ES-I3 (cell line): ENCODE measurements around the gene RNF150.

Experiments
- H3K36me3 ChIP-seq: 2 replicates; pipeline ENCODE4 v1.6.1; 2013; ENCODE audit warnings: mild to moderate bottlenecking, low read length, control low read depth, moderate library complexity; ENCODE audit not compliant: insufficient read depth
- H3K4me1 ChIP-seq: 2 replicates; pipeline ENCODE4 v1.6.1; 2013; ENCODE audit warnings: mild to moderate bottlenecking, control low read depth, low read length; ENCODE audit not compliant: insufficient read depth
- H3K9ac ChIP-seq: 2 replicates; pipeline ENCODE4 v1.6.1; 2013; ENCODE audit warnings: low read depth, mild to moderate bottlenecking, low read length, moderate library complexity
- H3K9me3 ChIP-seq: 2 replicates; pipeline ENCODE4 v1.6.1; 2013; ENCODE audit warnings: mild to moderate bottlenecking, low read length, moderate library complexity; ENCODE audit not compliant: control insufficient read depth, insufficient read depth

RNF150 gene

DNA sequence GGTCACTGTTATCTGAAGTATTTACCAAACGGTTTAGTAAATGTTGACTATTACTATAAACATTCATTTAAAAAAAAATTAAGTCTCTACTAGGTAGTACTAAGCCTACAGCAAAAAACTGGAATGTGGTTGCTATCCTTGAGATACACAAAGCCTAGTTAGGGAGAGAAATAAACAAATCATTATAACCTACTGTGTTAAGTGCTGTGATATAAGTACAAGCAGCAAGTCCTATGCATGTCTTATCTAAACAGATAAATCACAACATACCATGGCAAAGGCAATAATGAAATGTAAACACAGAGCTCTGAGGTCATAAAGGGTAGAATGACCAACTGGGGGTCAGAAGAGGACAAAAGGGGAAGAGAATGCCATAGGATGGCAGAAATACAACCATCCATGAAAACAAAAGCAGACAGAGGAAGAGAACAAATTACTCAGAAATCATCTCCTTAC, 92.2 kb downstream of the RNF150 start:
- Histone ChIP-seq H3K36me3 (no peaks in the 10 kb centered on the region), H3K9me3 (no peaks in the 10 kb centered on the region), H3K9ac (no peak overlapping the region), H3K4me1 (no peaks in the 10 kb centered on the region)

DNA sequence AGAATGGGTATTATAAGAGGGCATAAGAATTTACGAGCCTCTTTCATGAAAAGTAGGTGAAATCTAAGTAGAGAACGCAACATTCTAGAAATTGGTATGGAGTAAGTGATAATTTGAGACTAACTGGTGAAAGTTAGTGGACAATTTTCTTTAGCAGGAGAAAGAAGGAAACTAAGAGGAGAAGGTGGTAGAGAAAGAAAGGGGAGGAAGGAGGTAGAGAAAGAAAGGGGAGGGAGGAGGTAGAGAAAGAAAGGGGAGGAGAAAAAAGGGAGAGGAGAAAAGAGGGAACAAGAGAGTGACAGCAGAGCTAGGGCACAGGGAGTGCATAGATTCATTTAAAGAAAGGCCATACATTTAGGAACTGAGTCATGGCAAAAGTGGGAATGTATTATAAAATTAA, 94.1 kb downstream of the RNF150 start:
- no peak overlapping the region for H3K9ac ChIP-seq
- H3K36me3 ChIP-seq: no peaks in the 10 kb centered on the region
- no peaks in the 10 kb centered on the region for H3K9me3 ChIP-seq
- no peaks in the 10 kb centered on the region for H3K4me1 ChIP-seq

DNA sequence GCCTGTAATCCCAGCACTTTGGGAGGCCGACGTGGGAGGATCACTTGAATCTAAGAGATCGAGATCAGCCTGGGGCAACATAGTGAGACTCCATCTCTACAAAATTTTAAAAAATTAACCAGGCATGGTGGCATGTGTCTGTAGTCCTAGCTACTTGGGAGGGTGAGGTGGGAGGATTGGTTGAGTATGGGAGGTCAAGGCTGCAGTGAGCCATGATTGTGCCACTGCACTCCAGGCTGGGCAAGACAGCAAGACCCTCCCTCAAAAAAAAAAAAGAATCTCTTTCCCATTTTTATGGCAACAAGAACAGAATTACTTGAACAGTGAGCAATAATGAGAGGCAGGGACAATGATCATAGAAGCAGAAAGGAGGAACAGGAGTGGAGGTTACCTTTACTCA, 94.8 kb downstream of the RNF150 start:
- H3K9ac ChIP-seq: no peak overlapping the region
- H3K36me3 ChIP-seq: no peaks in the 10 kb centered on the region
- no peaks in the 10 kb centered on the region for H3K9me3 ChIP-seq
- H3K4me1 ChIP-seq: no peaks in the 10 kb centered on the region

DNA sequence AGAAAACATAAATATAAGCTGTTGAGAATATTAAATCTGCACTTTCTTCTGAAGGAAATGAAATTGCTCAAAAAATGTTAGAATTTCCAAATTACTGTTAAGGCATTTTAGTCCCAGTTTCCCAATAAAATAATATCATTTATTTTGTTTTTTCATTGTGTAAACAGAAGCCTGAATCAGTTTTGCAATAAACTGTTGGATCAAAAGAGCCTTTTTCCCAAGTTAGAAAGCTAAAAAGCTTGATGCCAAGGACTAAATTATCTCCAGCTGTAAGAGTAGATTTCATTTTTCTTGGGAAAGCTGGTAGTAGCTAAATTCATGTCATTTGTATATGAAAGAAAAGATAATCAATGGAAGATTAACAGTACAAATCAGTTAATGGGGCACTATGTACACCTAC, 95.8 kb downstream of the RNF150 start:
- Histone ChIP-seq H3K9me3 (no peaks in the 10 kb centered on the region), H3K36me3 (no peaks in the 10 kb centered on the region), H3K4me1 (no peaks in the 10 kb centered on the region), H3K9ac (no peak overlapping the region)

DNA sequence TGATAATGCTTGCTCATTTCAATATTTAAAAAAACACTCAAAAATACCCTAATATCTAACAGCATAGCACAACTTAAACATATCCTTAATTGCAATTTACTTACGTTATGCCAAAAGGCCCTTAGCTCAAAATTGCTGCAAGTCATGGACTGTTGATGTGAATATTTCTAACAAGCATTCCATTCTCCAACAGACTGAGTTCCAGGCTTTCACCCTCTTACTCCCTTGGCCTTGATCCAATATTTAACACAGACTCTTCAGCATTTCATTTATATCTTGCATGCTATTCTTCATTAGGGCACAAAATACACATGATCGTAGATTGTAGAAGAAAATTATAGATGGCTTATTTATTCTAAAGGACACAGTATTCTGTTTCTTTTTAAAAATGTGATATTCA, 96.5 kb downstream of the RNF150 start:
- Histone ChIP-seq H3K4me1 (no peaks in the 10 kb centered on the region), H3K9me3 (no peaks in the 10 kb centered on the region), H3K9ac (no peak overlapping the region), H3K36me3 (no peaks in the 10 kb centered on the region)

DNA sequence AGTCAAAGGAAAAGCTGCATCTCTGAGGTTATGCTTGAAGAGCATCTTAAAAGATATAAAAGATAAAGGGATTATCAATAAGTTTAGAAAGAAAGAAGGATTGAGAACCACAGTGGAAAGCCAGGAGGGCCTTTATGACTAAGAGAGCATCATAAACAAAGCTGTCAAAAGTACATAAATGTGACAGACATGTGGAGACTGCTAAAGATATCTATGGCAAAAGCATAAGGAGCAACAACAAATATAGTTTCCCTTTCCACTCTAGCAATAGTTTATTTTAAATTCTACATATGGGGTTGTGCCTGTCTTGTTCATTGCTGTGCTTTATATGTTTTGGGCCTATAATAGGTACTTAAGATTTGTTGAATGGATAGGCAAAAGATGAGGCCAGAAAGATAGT, 97.3 kb downstream of the RNF150 start:
- Histone ChIP-seq H3K4me1 (no peaks in the 10 kb centered on the region), H3K9me3 (no peaks in the 10 kb centered on the region), H3K9ac (no peak overlapping the region), H3K36me3 (no peaks in the 10 kb centered on the region)

DNA sequence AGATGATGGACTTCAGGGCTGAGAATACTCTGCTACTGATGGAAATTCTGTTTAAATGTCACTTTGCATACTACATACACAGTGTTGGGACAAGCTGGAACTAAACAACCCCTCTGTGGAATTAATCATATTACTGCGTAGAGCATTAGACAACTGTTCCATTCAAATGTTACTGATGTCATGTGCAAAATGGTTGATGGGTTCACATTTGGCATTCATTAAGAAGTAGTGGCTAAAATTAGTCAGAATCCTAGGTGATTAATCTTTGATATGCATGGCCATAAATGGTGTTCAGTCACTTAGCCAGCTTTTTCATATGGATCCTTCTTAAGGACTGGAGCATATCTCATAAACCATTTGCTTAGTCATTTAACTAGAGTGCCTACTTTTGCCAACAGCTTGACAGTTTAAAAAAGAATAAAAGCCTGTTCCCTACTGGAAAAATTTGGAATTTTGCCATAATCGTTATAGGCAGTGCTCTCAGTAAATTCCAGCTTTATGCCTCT, 105.2 kb downstream of the RNF150 start:
- Histone ChIP-seq H3K9ac (no peak overlapping the region), H3K4me1 (no peaks in the 10 kb centered on the region), H3K36me3 (no peaks in the 10 kb centered on the region), H3K9me3 (no peaks in the 10 kb centered on the region)

DNA sequence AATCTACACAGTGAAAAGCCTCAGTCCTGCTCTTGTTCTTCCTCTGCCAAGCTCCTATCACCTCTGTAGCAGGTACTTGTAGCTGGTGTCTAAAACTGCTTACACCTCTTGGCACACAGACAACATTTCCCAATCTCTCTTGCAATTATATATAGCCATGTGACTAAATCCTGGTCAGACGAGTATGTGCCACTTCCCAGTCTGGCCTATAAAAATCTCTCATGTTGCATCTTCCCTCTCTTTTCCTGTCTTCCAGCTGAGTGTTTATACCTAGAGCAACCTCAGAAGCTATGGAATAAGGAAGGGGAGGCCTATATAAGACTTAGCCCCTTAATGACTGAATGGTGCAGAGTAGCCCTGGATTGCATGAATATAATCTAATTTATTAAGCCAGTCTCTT, 105.8 kb downstream of the RNF150 start:
- H3K9me3 ChIP-seq: no peaks in the 10 kb centered on the region
- no peaks in the 10 kb centered on the region for H3K36me3 ChIP-seq
- no peak overlapping the region for H3K9ac ChIP-seq
- no peaks in the 10 kb centered on the region for H3K4me1 ChIP-seq

DNA sequence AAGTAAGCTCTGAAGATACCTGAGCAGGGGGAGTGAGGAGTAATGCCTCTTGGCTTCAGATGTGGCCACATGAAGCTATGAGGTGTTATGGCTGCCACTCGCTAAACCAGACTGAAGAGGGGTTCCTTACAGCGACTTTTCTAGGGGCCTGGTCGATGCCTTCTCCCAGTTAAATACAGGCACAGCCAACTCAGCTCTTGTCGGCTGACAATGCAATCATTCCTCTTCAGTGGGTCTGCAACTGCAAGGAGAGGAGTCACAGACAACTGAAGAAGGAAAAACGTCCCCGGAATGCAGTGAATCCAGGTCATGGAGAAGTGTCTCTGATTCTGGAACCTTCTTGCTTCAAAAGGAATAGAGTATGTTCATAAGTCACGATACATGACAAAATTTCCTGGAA, 106.4 kb downstream of the RNF150 start:
- Histone ChIP-seq H3K36me3 (no peaks in the 10 kb centered on the region), H3K9ac (no peak overlapping the region), H3K4me1 (no peaks in the 10 kb centered on the region), H3K9me3 (no peaks in the 10 kb centered on the region)

DNA sequence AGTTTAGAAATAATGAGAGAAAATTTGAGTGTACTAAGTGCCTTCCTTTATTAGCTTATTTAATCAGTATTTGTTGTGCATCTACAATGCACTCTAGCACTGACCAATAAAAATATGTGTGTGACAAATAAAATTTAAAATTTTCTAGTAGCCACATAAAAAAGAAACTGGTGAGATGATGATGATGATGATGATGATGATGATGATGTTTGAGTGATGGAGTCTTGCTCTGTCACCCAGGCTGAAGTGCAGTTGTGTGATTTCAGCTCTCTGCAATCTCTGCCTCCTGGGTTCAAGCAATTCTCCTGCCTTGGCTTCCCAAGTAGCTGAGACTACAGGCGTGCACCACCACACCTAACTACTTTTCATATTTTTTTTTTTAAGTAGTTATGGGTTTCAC, 110.2 kb downstream of the RNF150 start:
- Histone ChIP-seq H3K36me3 (no peaks in the 10 kb centered on the region), H3K9ac (no peak overlapping the region), H3K4me1 (no peaks in the 10 kb centered on the region), H3K9me3 (no peaks in the 10 kb centered on the region)

DNA sequence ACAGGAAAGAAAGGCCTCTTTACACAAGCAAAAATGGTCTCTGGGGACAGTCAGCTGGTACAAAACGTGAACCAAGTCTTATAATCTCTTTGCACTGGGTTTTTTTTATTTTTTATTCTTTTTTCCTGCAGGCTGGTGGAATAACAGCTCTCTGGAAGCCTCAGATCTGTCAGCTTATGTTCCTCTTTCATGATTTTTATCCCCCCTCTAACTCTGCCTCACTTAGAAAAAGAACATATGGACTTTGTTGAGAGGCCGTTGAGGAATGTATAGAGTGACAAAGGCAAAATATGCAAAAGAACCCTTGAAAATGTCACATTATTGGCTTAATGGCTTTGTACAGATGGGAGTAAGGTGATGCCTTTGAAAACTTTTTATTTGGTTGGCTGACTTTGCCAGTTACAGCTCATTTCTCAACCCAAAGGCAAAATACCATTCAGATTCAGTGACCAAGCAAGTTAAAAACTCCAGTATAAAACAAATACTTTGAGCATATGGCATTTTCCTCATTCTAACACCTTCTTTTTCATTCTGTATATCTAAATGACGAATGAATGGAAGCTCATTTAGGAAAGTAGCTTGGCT, 111.1 kb downstream of the RNF150 start:
- H3K9ac ChIP-seq: no peak overlapping the region
- no peaks in the 10 kb centered on the region for H3K4me1 ChIP-seq
- H3K9me3 ChIP-seq: no peaks in the 10 kb centered on the region
- no peaks in the 10 kb centered on the region for H3K36me3 ChIP-seq

DNA sequence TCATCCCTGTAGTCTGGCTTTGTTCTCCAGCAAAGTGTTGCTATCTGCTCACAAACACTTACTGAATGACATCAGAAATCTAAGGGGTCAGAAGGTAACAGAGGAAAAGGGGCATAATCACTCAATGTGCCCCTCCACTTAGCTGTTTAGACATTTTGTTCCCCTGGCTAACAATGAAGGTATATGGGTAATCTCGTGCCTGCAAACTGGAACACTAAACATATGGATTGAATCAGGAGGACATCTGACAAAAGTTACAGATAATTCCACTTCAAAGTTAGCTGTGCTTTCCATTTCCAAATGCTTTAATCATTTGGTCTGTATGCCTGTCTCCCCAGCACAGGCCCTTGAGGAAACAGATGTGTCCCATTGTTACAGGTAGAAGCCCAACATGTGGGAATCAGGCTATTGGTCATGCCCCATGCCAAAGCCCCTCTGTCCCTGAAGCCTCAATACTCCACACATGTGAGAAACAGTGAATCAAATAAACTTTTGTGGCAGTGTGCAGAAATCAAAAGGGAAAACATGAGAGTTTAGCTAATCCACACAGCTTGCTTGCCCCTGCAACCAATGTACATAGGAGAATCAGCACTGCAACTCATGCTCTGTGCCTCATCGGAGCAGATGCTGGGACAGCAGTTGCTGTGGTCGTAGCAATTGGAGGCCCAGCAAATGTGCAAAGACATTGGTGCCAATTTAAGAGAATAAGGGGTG, 111.7 kb downstream of the RNF150 start:
- Histone ChIP-seq H3K4me1 (no peaks in the 10 kb centered on the region), H3K9me3 (no peaks in the 10 kb centered on the region), H3K36me3 (no peaks in the 10 kb centered on the region), H3K9ac (no peak overlapping the region)

DNA sequence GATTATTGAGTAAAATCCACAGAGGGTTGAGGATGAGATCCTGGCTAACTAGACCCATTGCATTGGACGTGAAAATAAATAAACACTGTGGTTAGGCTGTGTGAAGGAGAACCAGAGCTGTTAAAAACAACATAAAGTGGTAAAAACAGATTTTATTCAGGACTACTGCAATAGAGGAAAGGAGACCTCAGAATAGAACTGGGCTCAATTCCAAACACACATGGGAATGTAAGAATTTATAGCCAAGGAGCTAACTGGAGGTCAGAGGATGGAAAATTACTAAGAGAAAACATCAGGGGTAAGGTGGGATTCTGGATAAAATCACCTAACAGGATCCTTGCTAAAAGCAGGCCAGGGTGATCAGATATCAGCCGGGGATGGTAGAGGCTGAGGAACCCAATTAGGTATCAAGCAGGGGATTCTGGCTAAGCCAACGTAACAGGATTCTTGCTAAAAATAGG, 112.4 kb downstream of the RNF150 start:
- no peaks in the 10 kb centered on the region for H3K36me3 ChIP-seq
- no peak overlapping the region for H3K9ac ChIP-seq
- no peaks in the 10 kb centered on the region for H3K4me1 ChIP-seq
- no peaks in the 10 kb centered on the region for H3K9me3 ChIP-seq

DNA sequence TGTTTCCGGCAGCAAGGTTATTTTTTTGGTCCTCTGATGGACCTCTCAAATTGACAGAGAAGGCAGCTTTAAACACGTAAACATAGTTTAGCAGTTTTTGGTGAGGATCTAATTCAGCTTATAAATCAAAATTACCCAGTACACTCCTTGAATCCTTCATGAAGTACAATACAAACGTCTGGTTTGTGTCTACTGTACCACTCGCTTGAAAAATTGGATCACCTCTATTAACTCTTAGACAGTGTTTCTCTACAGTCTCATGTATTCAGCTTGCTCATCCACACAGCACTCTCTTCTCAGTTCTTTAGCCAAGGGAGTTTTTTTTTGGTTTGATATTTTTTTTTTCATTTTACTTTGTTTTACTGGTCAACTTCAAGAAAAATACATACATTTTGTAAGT, 113.5 kb downstream of the RNF150 start:
- no peak overlapping the region for H3K9ac ChIP-seq
- H3K9me3 ChIP-seq: no peaks in the 10 kb centered on the region
- no peaks in the 10 kb centered on the region for H3K4me1 ChIP-seq
- no peaks in the 10 kb centered on the region for H3K36me3 ChIP-seq

DNA sequence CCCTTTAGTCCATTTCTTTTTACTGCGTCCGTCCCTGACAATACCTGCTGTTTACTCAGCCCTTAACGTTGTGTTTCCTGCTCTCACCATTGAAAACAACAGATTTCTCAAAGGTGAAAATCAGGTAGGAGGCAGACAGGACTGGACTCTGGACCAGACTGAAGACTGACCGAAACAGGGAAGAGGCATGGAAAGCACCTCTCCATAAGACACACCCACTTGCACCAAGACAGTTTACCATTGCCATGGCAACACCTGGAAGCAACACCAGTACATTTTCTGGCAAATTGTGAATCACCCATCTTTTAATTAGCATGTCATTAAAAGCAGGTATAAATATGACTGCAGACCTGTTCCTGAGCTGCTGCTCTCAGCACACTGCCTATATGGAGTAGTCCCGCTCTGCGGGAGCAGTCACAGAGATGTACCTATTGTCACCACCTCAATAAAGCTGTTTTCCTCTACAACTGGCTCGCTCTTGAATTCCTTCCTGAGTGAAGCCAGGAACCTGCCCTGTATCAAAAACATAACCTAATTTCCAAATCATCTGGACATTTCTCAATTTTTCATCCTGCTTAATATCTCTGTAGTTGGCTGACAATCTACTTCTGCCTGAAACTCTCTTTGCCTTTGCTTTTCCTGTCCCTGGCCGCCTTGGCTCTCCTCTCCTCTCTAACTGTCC, 117.0 kb downstream of the RNF150 start:
- Histone ChIP-seq H3K36me3 (no peaks in the 10 kb centered on the region), H3K4me1 (no peaks in the 10 kb centered on the region), H3K9me3 (no peaks in the 10 kb centered on the region), H3K9ac (no peak overlapping the region)
